ENCODE measurements around the gene TCF25.
"Not testable (repeated sequence)": the region's sequence is repeated elsewhere in the genome, so short reads cannot be mapped to it uniquely, and the experiment has no call there.

- TF ChIP-seq POLR2A, CTCF (IDR thresholded peaks at IDR 0.05): not testable (repeated sequence)
Measured at GRCh38 chr16:89834813-89835363, 38.5 kb upstream of the TCF25 start.
